Measurements from ENCODE around the gene MYH11.
"Not testable (repeated sequence)": the region's sequence is repeated elsewhere in the genome, so short reads cannot be mapped to it uniquely, and the experiment has no call there.

Gene MYH11

GRCh38 chr16:15735610-15736009, 121.2 kb downstream of the MYH11 start:
- peaks cover 6% of the 10 kb centered on the region; the same call in 1 of the 2 replicates for H3K27me3 ChIP-seq (ENCODE audit: insufficient read depth, low read length)
- no peaks in the 10 kb centered on the region for H3K4me1 ChIP-seq (ENCODE audit: insufficient read depth, low read length, severe bottlenecking)
- H3K27ac ChIP-seq (ENCODE audit: low read depth, low read length, poor library complexity, severe bottlenecking): no peak overlapping the region
- no peaks in the 10 kb centered on the region for H4K20me1 ChIP-seq (ENCODE audit: insufficient read depth, low read length)
- H3K79me2 ChIP-seq (ENCODE audit: insufficient read depth, low read length): no peaks in the 10 kb centered on the region
- no peaks in the 10 kb centered on the region for H3K9me3 ChIP-seq (ENCODE audit: low read length)
- H3K9ac ChIP-seq (ENCODE audit: low read length): no peak overlapping the region
- no peaks in the 10 kb centered on the region for H3F3A ChIP-seq (ENCODE audit: insufficient read depth, low read length)
- no peak overlapping the region for H2AFZ ChIP-seq (ENCODE audit: low read length)
- no peak for TF ChIP-seq EZH2 (IDR thresholded peaks at IDR 0.05; ENCODE audit: borderline replicate concordance, low read length)
- TF ChIP-seq, protein P1, sequence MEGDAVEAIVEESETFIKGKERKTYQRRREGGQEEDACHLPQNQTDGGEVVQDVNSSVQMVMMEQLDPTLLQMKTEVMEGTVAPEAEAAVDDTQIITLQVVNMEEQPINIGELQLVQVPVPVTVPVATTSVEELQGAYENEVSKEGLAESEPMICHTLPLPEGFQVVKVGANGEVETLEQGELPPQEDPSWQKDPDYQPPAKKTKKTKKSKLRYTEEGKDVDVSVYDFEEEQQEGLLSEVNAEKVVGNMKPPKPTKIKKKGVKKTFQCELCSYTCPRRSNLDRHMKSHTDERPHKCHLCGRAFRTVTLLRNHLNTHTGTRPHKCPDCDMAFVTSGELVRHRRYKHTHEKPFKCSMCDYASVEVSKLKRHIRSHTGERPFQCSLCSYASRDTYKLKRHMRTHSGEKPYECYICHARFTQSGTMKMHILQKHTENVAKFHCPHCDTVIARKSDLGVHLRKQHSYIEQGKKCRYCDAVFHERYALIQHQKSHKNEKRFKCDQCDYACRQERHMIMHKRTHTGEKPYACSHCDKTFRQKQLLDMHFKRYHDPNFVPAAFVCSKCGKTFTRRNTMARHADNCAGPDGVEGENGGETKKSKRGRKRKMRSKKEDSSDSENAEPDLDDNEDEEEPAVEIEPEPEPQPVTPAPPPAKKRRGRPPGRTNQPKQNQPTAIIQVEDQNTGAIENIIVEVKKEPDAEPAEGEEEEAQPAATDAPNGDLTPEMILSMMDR (IDR thresholded peaks at IDR 0.05; ENCODE audit: low read length): no peak
- no peaks in the 10 kb centered on the region for H3K9me2 ChIP-seq (ENCODE audit: low read depth, low read length)
- H3K4me3 ChIP-seq (ENCODE audit: low read depth, low read length, poor library complexity, severe bottlenecking): no peak overlapping the region
- no peak overlapping the region for H3K4me2 ChIP-seq (ENCODE audit: low read length)
- H3K36me3 ChIP-seq (ENCODE audit: insufficient read depth, low read length): no peaks in the 10 kb centered on the region; the same call in 1 of the 2 replicates

DNA sequence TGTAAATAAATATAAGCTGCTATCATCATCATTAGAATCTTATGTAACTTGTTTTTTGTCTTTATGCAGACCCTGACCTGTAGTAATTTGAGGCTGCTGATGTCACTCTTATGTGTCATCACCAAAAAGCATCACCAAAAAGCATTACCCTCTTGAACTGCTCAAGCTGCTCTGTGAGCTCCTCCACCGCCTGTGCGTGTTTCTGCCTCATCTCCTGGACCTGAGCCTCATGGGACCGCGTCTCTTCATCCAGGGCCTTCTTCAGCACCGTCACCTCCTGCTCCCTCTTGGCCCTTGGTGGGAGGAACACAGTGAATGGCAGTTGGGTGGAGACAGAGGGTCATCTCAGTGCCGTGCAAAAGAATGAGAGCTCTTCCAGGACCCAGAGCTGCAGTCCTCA, 124.4 kb downstream of the MYH11 start:
- Histone ChIP-seq H3K79me2 (ENCODE audit: insufficient read depth, low read length) (no peaks in the 10 kb centered on the region), H3K4me1 (ENCODE audit: insufficient read depth, low read length, severe bottlenecking) (no peaks in the 10 kb centered on the region), H3K9me2 (ENCODE audit: low read depth, low read length) (no peaks in the 10 kb centered on the region), H2AFZ (ENCODE audit: low read length) (no peak overlapping the region), H3K27ac (ENCODE audit: low read depth, low read length, poor library complexity, severe bottlenecking) (no peak overlapping the region), H3K27me3 (ENCODE audit: insufficient read depth, low read length) (peaks cover 5% of the 10 kb centered on the region; the same call in 1 of the 2 replicates), H3K4me2 (ENCODE audit: low read length) (no peak overlapping the region), H4K20me1 (ENCODE audit: insufficient read depth, low read length) (no peaks in the 10 kb centered on the region), H3K9ac (ENCODE audit: low read length) (no peak overlapping the region), H3K9me3 (ENCODE audit: low read length) (no peaks in the 10 kb centered on the region), H3F3A (ENCODE audit: insufficient read depth, low read length) (no peaks in the 10 kb centered on the region), H3K36me3 (ENCODE audit: insufficient read depth, low read length) (no peaks in the 10 kb centered on the region), H3K4me3 (ENCODE audit: low read depth, low read length, poor library complexity, severe bottlenecking) (no peak overlapping the region)
- TF ChIP-seq, protein P1 (IDR thresholded peaks at IDR 0.05; ENCODE audit: low read length): no peak
- TF ChIP-seq EZH2 (IDR thresholded peaks at IDR 0.05; ENCODE audit: borderline replicate concordance, low read length): no peak

DNA sequence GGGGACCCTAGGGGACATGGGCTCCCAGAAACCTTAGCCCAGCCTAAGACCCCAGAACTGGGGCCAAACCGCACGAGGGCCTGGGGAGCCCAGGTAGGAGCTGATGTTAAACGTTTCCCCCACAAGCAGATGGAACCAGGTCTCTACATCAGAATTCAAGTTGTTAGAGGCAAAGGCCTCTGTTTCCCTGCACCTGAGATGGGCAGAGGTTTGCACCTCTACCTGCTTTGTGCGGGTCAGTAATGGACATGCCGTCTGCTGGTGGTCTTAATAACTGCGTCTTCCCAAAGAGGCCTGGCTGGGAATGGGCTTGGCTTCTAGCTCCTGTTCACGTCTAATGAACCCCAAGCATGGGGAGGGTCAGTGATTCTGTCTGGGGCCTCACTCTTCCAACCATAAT, 127.7 kb downstream of the MYH11 start:
- no peaks in the 10 kb centered on the region for H4K20me1 ChIP-seq (ENCODE audit: insufficient read depth, low read length)
- no peak overlapping the region for H3K4me3 ChIP-seq (ENCODE audit: low read depth, low read length, poor library complexity, severe bottlenecking)
- H3K9me2 ChIP-seq (ENCODE audit: low read depth, low read length): no peaks in the 10 kb centered on the region
- H3K4me1 ChIP-seq (ENCODE audit: insufficient read depth, low read length, severe bottlenecking): no peaks in the 10 kb centered on the region
- TF ChIP-seq, protein P1 (IDR thresholded peaks at IDR 0.05; ENCODE audit: low read length): no peak
- TF ChIP-seq EZH2 (IDR thresholded peaks at IDR 0.05; ENCODE audit: borderline replicate concordance, low read length): no peak
- no peaks in the 10 kb centered on the region for H3K79me2 ChIP-seq (ENCODE audit: insufficient read depth, low read length)
- H3K9me3 ChIP-seq (ENCODE audit: low read length): no peaks in the 10 kb centered on the region
- H3K9ac ChIP-seq (ENCODE audit: low read length): no peak overlapping the region
- no peak overlapping the region for H3K4me2 ChIP-seq (ENCODE audit: low read length)
- no peak overlapping the region for H3K27ac ChIP-seq (ENCODE audit: low read depth, low read length, poor library complexity, severe bottlenecking)
- no peaks in the 10 kb centered on the region for H3F3A ChIP-seq (ENCODE audit: insufficient read depth, low read length)
- H3K27me3 ChIP-seq (ENCODE audit: insufficient read depth, low read length): no peaks in the 10 kb centered on the region
- H2AFZ ChIP-seq (ENCODE audit: low read length): no peak overlapping the region
- H3K36me3 ChIP-seq (ENCODE audit: insufficient read depth, low read length): peaks cover 18% of the 10 kb centered on the region

GRCh38 chr16:15727697-15728096, 129.1 kb downstream of the MYH11 start:
- not testable (repeated sequence) for H3K27ac ChIP-seq (ENCODE audit: low read depth, low read length, poor library complexity, severe bottlenecking); H3K4me1 ChIP-seq (ENCODE audit: insufficient read depth, low read length, severe bottlenecking); H3K9me2 ChIP-seq (ENCODE audit: low read depth, low read length); H3F3A ChIP-seq (ENCODE audit: insufficient read depth, low read length); H3K4me2 ChIP-seq (ENCODE audit: low read length); H2AFZ ChIP-seq (ENCODE audit: low read length); H3K4me3 ChIP-seq (ENCODE audit: low read depth, low read length, poor library complexity, severe bottlenecking); H4K20me1 ChIP-seq (ENCODE audit: insufficient read depth, low read length); H3K9me3 ChIP-seq (ENCODE audit: low read length); H3K9ac ChIP-seq (ENCODE audit: low read length); H3K79me2 ChIP-seq (ENCODE audit: insufficient read depth, low read length); H3K27me3 ChIP-seq (ENCODE audit: insufficient read depth, low read length)
- H3K36me3 ChIP-seq (ENCODE audit: insufficient read depth, low read length): peaks cover 22% of the 10 kb centered on the region

All from OCI-LY1 (cell line).